GM19452 (cell line): ENCODE data around the gene ENPP1.

Experiments
- ATAC-seq: cut with Tn5 transposase; IDR thresholded peaks from one replicate; pipeline ENCODE4 v1.9.1; 2021; ENCODE audit not compliant: unreplicated experiment

ENPP1 gene

DNA sequence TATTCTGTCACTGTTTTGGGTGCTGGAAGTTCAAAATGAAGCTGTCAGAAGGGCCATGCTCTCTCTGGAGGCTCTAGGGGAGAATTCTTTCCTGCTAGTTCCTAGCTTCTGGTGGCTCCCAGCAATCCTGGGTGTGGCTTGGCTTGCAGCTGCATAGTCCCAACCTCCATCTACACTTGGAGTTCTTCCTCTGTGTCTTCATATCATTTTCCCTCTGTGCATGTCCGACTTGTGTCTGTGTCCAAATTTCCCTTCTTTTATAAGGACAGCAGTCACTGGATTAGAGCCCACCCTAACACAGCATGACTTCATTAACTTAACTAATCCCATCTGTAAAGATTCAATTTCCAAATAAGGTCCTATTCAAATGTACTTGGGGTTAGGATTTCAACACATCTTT is 23.3 kb upstream of the ENPP1 start:
- no peak for ATAC-seq

DNA sequence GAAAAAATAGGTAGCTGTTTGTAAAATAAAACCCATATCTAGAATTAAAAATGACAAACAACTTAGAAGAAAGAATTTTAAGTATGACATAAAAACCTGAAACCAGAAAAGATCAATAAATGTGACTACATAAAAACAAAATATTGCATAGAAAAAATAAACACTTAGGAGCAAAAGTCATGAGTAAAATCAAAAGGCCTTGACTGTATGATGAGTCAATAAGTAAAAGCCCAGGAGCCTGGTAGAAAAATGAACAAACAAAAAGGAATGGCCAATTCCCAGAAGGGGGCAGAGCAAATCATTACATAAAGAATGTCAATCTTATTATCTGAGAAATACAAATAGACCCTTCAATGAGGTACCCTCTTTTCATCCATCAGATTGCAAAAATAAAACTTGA is 20.7 kb upstream of the ENPP1 start:
- no peak for ATAC-seq

DNA sequence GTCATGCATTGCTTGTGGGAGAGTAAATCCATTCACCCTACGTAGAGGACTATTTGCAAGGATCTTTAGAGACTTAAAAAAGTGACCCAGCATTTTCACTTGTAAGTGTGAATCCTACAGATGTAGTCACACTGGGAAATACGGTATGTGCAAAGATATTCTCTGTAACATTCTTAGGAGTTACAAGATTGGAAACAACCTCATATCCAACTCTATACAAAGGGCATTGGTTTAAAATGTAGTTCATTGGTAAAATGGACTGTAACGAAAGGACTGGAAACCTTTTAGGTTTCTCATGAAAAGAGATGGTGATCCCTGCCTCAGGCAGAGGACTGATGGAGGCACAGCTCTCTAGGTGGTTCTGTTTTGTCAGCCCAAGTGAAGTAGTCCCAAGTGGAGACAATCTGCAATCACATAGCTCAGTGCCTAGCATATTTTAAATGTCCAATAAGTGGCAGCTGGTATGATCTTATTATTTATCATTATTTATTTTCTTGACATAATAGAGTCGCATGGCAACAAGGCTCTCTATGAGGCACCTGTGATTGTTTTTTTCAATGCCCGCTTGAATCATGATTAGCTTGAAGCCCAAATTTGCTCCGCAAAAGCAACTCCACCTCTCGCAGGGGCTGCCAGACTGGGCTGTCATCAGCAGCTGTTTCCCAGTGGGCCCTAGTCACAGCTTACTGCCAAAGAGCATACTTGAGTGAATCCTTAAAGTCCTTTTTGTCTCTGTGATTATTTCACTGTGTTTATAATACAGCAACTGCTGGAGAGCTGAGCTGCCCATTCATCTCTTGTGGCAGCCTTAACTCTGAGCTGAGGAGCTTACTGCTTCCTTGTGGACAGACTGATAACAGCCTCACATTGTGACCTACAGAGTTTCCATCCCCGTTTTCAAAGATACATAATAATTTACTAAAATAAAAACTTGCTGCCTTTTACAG is 19.8 kb upstream of the ENPP1 start:
- ATAC-seq: no peak

DNA sequence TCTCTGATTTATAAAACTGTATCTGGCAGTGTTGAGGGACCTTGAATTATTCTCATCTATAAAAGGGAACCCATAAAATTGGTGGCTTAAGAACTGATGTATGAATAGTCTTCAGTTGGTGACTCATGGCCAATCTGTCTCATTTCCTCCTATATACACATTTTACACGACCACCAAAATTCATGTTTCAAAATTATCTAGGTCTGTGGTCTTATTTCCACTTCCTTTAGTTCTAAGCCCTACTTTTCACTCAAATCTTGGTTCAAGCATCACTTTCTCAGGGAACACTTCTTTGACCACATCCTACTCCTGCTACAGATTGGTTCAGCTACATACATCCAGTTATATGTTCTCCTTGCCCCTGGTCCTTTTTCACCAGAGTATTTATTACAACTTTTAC is 18.6 kb upstream of the ENPP1 start:
- no peak for ATAC-seq

DNA sequence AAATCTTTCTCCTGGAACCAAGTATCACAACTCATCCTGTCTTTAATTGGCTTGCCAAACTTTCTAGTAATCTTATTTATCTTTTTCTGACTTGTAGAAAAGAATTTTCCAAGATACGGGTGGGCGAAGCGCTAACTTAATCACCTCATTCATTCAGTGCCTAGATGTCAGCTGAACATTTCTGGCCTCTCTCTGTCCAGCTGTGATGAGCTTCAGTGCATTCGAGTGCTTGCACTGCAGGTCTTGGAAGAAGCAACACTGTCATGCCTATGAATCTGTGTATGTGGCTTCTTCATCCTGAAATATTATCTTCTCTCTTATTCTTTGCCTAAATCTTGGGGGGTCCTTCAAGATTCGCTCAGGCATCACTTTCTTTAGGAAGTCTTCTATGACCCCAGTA is 16.3 kb upstream of the ENPP1 start:
- ATAC-seq: no peak

DNA sequence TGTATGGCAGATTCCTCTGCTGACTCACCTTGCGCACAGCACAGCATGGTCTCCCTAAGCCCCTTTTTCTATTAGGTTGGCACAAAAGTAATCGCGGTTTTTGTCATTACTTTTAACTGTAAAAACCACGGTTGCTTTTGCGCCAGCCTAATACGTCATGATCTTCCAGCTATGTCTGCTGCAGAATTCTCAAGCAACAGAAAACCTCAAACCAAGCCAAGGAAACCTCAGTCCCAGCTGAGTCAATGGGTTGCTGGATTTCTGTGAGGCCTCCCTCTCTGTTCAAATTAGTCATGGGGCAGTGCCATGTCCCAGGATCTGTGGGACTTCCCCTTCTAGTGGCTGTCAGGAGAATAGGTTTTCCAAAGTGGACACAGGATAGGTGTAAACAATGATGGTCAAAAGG is 15.7 kb upstream of the ENPP1 start:
- no peak for ATAC-seq

DNA sequence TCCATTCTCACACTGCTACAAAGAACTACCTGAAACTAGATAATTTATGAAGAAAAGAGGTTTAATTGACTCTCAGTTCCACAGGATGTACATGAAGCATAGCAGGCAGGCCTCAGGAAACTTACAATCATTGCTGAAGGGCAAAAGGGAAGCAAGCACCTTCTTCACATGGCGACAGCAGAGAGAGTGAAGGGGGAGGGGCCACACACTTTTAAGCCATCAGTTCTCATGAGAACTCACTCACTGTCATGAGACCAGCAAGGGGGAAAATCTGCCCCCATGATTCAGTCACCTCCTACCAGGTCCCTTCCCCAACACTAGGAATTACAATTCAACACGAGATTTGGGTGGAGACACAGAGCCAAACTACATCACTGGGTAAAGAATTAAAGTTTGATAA is 12.5 kb upstream of the ENPP1 start:
- ATAC-seq: no peak

DNA sequence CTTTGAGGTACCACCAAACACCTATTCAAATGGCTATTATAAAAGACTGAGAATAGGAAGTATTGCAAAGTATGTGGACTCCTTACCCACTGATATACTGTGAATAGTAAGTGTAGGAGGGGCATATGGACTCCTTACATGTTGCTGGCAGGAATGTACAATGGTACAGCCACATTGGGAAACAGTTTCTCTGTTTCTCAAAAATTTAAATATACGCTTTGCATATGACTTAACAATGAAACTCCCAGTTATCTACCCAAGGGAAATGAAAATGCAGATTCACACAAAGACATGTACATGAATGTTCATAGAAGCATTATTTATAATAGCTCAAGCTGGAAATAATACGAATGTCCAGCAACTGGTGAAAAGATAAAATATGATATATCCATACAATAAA is 5.5 kb upstream of the ENPP1 start:
- no peak for ATAC-seq

DNA sequence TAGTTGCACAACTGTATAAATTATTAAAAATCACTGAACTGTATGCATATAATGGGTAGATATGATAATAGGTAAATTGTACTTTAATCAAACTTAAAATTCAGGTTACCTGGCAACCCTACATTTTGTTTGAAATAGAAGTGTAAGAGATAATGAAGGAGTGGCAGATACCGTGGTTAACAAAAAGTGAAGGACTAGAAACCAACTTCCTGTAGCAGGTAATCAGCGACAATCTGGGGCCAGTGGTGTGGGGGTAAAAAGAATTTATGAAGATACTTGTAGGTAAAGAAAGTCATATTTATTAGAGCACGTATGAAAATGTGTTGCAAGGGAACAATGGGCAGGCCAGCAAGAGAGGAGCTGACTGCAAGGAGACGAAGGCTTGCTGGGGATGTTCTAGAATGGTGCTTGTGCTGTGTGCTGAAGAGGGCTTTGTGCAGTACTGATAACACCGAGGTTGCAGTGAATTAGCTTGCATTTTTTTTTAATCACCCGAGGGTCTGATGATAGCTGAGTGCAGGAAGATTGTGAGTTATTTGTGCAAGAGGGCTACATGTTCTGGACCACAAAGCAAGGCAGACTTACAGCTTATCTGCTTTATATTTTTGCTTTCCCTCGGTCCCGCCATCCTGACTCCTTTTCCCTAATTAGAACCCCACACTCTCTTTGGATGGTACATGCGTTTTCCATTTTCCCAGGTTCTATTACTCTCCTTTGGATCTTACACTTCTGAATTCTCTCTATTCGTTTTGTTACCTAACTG is 4.6 kb upstream of the ENPP1 start:
- no peak for ATAC-seq

DNA sequence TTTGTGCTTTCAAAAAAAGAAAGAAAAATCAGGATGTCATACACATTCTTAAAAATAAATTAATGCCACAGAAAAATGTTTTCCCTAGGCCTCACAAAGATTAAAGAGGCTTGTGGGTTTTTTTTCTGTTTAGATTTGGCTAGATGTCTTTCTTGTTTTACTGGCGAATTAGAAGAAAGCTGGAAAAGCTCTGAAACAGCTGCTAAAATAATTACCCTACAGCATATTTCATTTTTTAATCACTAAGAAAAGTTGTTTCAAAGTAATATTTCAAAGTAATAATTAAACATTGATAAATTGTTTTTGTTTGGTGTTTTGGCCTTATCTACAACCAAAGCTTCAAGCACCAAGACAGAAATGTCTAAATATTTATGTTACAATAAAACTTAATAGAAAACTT is 3.7 kb upstream of the ENPP1 start:
- no peak for ATAC-seq

DNA sequence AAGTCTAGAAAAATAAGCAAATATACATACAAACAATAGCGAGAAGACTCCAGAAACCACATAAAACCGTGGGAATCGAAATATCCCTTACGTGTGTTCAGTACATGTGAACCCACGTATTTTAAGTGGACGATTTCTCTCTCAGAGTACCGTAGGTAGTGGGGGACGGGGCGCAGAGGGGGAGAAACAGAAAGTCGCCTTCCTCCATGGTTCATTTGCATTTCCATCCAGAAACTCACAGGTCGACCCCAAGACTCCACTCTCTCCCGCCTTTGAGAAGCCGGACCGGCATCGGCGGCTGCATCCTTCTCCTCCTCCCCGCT is 538 bp upstream of the ENPP1 start:
- ATAC-seq: no peak

DNA sequence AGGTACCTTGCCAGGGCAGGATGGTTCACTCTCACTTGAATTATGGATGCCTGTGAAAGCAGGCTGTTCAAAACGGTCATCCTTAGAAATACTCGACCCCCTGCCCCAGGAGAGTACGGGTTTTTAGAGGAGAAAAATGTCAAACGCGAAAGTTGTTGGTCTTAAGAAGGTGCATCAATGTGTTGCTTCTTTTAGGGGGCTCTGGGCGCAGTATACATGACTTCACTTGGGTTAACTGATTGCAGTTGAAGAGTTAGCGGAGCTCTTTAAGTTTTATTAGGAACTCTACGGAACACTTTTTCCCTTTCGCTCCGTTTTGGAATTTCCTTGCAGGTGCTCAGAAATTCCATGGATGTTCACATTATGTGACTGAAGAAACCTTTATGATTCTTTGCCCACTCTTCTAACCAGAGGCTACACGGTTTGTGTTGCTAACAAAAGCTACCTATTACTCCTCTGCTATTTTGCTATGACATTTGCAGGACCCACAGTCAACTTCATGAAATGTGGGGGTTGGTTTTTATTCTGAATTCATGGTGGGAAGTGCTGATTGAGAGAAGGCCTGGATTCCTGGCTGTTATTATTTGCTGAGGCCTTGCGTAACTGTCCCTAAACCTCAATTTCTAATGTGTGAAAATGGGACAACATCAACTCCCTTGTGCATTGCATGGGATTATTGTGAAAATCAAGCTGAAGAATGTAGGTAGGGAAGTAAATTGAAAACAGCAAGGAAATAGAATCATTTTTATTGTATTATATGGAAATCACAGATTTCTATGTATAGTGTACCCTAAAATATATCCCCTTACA is 845 bp downstream of the ENPP1 start:
- no peak for ATAC-seq

DNA sequence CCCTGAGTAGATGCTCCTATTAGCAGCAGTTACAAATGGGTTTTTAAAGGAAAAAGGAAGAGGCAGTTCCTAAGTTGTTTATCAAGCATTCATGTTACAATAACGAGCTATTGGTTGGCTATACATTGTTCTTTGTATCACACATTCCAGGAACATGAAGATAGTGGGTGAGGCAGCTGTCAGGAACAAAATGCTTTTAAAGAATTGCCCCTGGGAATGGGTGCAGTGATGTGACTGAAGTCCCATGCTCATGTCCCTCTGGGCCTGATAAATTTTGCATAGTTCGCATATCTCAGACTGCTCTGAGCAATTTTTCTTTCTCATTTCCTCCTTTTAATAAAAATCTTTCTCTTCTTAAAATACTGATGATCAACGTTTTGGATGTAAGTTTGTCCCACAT is 3.7 kb downstream of the ENPP1 start:
- no peak for ATAC-seq

DNA sequence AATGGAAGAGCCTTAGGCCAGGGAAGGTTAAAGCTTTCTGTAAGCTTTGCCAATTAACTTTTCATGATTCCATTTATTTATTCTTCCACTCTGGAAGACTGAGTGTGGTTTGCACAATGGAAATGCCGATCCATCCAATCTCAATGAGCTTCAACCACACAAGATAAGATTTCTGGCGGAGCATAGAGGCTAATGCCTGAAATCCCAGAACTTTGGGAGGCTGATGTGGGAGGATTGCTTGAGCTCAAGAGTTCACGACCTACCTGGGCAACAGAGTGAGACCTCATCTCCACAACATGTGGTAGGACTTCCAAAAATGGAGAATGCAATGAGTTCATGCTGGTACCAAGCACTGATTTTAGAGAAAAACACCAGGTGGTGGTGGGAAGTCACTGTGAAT is 6.2 kb downstream of the ENPP1 start:
- no peak for ATAC-seq

DNA sequence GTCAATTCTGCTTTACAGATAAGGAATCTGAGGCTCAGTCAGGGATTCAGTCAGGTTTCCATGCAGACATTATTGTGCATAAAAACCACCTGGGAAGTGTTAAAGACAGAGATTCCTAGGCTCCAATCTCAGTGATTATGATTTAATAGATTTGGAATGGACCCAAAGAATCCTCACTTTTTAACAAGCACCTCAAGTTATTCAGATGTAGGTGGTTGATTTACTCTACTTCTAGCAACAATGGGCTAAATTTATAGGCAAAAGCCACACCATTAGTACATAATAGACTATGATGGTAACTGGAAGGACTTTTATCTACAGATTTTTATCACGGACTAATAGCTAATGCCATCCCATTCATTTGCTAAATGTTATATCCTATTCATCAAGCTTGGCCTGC is 9.0 kb downstream of the ENPP1 start:
- ATAC-seq: no peak

DNA sequence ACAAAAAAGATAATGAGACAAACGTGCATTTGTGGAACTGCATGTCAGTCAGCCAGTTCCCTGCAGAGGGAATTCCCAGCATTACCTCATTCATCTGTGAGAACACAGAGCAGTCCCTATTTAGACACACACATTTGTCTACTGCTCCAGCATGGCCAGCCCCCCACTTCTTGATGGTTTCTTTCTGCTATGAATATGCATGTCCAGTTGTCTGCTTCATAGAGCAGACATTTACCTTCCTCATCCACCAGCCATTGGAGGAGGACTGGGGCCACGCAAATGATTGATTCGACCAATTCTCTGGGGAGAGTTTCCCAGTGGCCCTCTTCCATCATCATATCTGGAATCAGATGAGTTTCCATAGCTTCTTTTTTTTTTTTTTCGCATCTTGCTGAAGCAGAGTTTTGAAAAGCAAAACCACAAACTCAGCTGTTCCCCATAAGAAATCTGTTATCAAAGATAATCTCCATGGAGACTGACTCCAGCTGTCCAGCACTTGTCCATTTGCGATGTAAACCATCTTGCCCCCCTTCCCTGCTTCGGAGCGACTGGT is 11.8 kb downstream of the ENPP1 start:
- ATAC-seq: no peak

DNA sequence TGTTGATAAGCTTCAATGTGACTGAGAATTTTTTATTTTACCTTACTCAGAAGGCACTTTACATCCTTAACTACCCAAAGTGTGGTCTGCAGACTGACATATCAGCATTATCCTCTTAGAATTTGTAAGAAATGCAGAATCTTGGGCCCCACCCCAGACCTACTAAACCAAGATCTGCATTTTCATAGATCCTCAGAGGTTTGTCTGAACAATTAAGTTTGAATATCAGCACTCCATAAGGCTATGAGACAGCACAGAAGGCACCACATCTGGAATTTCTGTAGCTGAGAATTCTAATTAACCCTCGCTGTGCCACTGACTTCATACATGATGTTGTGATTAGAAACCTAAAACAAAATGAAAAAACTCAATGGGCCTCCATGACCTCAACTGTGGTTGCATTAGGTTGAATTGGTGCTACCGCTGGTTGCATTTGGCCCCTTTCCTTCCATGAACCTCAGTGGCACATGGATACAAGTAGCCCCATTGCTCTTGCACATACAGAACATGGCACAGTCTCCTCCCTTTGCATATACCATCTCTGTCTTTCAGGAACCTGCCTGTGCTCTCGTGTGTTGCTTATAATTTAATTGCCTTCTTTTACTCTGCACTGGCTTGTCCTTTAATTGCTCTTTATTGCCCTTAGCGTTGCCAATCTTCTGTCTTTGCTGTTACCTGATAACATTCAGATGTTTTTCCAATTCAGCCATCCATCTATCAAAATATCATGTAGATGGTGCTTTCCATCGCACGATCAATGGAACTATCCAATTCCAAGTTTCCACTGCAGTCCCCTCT is 13.4 kb downstream of the ENPP1 start:
- no peak for ATAC-seq

DNA sequence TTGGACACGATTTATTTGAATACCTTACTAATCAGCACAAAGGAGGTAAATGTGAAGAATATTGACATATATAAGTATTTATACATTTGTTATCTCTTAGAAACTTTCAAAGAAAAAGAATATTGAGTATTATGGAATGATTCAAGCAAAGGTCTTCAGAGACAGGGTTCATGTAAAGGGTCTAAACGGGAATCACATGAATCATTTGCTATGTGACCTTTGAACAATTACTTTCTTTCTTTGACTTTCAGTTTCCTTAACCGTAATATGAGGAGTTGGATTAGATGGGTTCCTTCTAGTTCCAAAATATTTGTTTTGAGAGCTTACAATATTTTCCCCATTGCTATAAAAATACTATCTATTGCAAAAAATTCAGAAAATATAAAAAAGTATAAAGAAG is 14.3 kb downstream of the ENPP1 start:
- no peak for ATAC-seq

DNA sequence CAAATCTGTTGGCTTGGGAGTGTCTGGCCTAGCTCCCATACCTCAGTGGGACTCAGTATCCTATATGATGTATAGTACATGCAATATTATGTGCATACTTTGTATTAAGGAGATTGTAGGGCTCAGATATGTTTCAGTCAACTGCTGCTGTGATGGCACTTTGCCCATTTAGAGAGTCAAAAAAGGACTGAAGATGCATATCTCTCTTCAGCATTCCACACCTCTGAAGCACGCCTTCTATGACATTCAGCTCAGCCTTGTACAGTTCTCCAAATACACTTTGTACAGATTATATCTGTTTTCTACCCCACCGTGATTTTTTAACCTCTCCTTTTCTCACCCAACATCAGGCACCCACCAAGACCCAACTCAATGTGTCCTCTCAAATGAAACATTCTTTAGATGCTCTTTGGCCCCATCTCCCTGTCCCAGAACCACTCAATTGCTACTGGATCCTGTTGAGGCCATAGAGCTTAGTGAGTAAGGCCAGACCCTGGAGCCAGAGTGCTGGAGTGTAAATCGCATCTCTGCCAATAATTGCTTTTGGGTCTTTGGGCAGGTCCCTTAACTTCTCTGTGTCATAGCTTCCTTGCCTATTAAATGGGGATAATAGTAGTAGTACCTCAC is 15.6 kb downstream of the ENPP1 start:
- no peak for ATAC-seq

DNA sequence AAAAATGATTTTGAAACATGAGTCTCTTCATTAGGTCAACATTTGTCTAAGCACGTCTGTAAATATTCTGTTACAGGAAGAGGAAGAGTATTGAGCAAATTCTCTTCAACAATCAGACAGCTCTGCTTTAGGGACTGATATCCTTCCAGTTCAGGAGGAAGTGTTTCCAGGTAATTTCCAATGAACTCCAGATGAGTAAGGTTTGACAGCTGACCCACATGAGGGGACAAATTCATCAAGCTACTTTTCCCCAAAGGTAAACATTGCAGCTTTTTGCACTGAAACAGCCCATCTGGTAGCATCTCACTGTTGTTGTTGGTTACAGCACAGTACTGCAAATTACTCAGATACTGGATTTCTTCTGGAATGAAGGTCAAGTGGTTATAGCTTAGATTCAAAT is 18.1 kb downstream of the ENPP1 start:
- no peak for ATAC-seq
